Right lobe of liver (tissue), 4 donors: ENCODE measurements around the gene ATP13A3.

Experiments used
- CTCF ChIP-seq, 4 donors: fragments of 200-600 bp in 3 of 4; fragments of 450-650 bp in 1 of 4; IDR thresholded peaks; one replicate each; pipeline versions ENCODE4 v1.5.1 to v1.8.0; 2016 to 2022; ENCODE audit warnings: antibody characterized with exemption in 4 of 4, mild to moderate bottlenecking in 2 of 4
- POLR2A ChIP-seq: fragments of 450-650 bp; IDR thresholded peaks from one replicate; pipeline ENCODE4 v1.6.1; 2017; ENCODE audit warnings: antibody characterized with exemption, mild to moderate bottlenecking
- donor health status: DM: no; HTN: no; CAD: no.
- donor health status: DM: no; HTN: no; CAD: no.
- donor health status: DM: no; HTN: yes; CAD: no.

- no peak for TF ChIP-seq POLR2A
- TF ChIP-seq CTCF (IDR thresholded peaks at IDR 0.05), result no peak
Observed at GRCh38 chr3:194376241-194376560, 110.6 kb downstream of the ATP13A3 start.
